ENCODE results near the gene RPL27A. TPM values are rescaled to one million over a fixed set of nuclear protein-coding genes. Genes with fewer than 3 reads are reported as not detected.

The RPL27A gene
- total RNA-seq, 1 experiment from 2014 or later: 629 TPM

- ChIA-PET POLR2A (ENCODE audit: low non-redundant PET) (no interaction called here), CTCF (no interaction called here)
- no peak for TF ChIP-seq CTCF (conservative IDR thresholded peaks at IDR 0.05; ENCODE audit: low read depth, low read length)
- no peak for TF ChIP-seq EZH2 (IDR thresholded peaks at IDR 0.05; ENCODE audit: borderline replicate concordance, low read depth, low read length, poor library complexity, severe bottlenecking)
- Histone ChIP-seq H3K36me3 (ENCODE audit: insufficient read depth, low read length, poor library complexity, severe bottlenecking) (peaks cover 24% of the 10 kb centered on the region), H3K4me3 (ENCODE audit: low read depth, low read length, poor library complexity, severe bottlenecking) (peak overlapping the region; percentile 57), H3K27me3 (replicated peaks; ENCODE audit: insufficient read depth, low read depth, low read length, poor library complexity) (no peaks in the 10 kb centered on the region), H3K9me3 (ENCODE audit: low read depth, low read length, poor library complexity, severe bottlenecking) (no peaks in the 10 kb centered on the region), H3K4me1 (ENCODE audit: insufficient read depth, low read length, poor library complexity, severe bottlenecking) (peaks cover 20% of the 10 kb centered on the region), H3K27ac (ENCODE audit: low read depth, low read length, poor library complexity, severe bottlenecking) (peak overlapping the region; percentile 55)
- no peak for DNase-seq (ENCODE audit: low spot score)
- intact Hi-C loops (cut with micrococcal nuclease; ENCODE audit: unreplicated experiment): loop anchor here (2.0 to 10.0 kb wide), 3 partner anchors 123 to 275 kb away; partner anchors contain the start of genes AKIP1 and TMEM9B
- no TSS peak for BruUV-seq (replicated peaks)
These were observed 7.2 kb downstream of the RPL27A start for GRCh38 chr11:8689726-8690255.

DNA sequence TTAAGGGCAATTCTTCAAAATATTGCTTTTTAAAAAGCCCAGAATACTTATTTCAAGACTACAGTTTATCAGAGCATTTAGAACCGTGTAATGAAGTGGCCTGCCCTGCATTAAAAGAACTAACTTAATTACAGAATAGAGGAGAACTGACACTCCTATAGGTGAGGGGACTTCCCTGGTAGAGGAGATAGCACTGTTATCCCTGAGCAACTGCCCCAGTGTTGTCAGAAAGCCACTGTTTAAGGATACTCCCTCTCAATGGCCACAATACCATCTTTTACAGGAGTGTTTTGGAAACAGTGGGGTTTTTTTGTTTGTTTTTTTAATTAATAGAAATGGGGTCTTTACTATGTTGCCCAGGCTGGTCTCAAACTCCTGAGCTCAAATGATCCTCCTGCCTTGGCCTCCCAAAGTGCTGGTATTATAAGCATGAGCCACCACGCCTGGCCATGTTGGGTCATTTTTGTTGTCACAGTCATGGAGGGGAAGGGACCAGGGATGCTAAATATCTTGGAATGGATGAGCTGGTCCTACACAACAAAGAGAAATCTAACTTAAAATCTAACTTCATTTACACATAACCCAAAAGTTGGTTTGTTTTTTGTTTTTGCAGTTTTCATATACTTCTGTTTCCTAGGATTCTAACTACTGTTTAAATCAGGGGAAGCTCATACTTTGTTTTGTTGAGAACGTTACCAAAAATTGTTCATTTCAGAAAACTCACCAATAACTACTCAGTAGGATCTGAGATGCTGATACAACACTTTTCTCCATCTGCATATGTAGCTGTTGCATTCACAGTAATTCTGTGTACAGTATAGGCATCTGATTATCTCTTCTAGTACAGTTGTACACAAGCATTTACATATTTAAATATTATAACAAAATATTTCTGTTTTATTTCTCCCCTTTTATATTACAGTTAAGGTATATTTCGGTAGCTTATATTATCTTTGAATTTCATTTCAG is 8.1 kb downstream of the RPL27A start:
- no peaks in the 10 kb centered on the region for H3K9me3 ChIP-seq (ENCODE audit: low read depth, low read length, poor library complexity, severe bottlenecking)
- no peak overlapping the region for H3K27ac ChIP-seq (ENCODE audit: low read depth, low read length, poor library complexity, severe bottlenecking)
- H3K4me1 ChIP-seq (ENCODE audit: insufficient read depth, low read length, poor library complexity, severe bottlenecking): peaks cover 15% of the 10 kb centered on the region
- intact Hi-C loops (cut with micrococcal nuclease; ENCODE audit: unreplicated experiment): no loop called here
- no peaks in the 10 kb centered on the region for H3K27me3 ChIP-seq (replicated peaks; ENCODE audit: insufficient read depth, low read depth, low read length, poor library complexity)
- DNase-seq (ENCODE audit: low spot score): no peak
- peaks cover 16% of the 10 kb centered on the region for H3K36me3 ChIP-seq (ENCODE audit: insufficient read depth, low read length, poor library complexity, severe bottlenecking)
- no peak for TF ChIP-seq EZH2 (IDR thresholded peaks at IDR 0.05; ENCODE audit: borderline replicate concordance, low read depth, low read length, poor library complexity, severe bottlenecking)
- no peak for TF ChIP-seq CTCF (conservative IDR thresholded peaks at IDR 0.05; ENCODE audit: low read depth, low read length)
- ChIA-PET POLR2A (ENCODE audit: low non-redundant PET) (no interaction called here), CTCF (no interaction called here)
- no peak overlapping the region for H3K4me3 ChIP-seq (ENCODE audit: low read depth, low read length, poor library complexity, severe bottlenecking)
- no TSS peak for BruUV-seq (replicated peaks)

DNA sequence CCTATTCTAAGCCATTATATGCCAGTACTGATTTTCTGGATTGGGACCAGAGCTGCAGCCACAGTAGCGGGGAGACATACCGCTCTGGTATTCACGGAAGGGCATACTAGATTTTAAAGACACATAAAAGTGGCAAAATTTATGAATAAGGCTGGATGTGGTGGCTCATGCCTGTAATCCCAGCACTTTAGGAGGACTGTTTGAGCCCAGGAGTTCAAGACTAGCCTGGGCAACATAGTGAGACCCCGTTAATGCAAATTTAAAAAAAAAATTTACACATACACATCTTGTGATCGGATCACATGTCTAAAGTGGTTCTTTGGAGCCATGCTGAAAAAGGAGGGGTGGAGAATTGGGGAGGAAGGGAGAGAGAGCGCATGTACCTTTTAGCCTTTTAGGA is 9.0 kb downstream of the RPL27A start:
- BruUV-seq (replicated peaks): no TSS peak

More for the DNA sequence above, 9.0 kb downstream of the RPL27A start:
- Histone ChIP-seq H3K27ac (ENCODE audit: low read depth, low read length, poor library complexity, severe bottlenecking) (no peak overlapping the region), H3K9me3 (ENCODE audit: low read depth, low read length, poor library complexity, severe bottlenecking) (no peaks in the 10 kb centered on the region), H3K36me3 (ENCODE audit: insufficient read depth, low read length, poor library complexity, severe bottlenecking) (peaks cover 6% of the 10 kb centered on the region), H3K27me3 (replicated peaks; ENCODE audit: insufficient read depth, low read depth, low read length, poor library complexity) (no peaks in the 10 kb centered on the region), H3K4me1 (ENCODE audit: insufficient read depth, low read length, poor library complexity, severe bottlenecking) (peaks cover 15% of the 10 kb centered on the region), H3K4me3 (ENCODE audit: low read depth, low read length, poor library complexity, severe bottlenecking) (no peak overlapping the region)
- POLR2A ChIA-PET (ENCODE audit: low non-redundant PET): no interaction called here
- DNase-seq (ENCODE audit: low spot score): no peak
- no peak for TF ChIP-seq EZH2 (IDR thresholded peaks at IDR 0.05; ENCODE audit: borderline replicate concordance, low read depth, low read length, poor library complexity, severe bottlenecking)
- no peak for TF ChIP-seq CTCF (conservative IDR thresholded peaks at IDR 0.05; ENCODE audit: low read depth, low read length)
- intact Hi-C loops (cut with micrococcal nuclease; ENCODE audit: unreplicated experiment): no loop called here
- CTCF ChIA-PET: no interaction called here
